HFFc6 (cell line): ENCODE data around the gene CCDC146. TPM values are rescaled to one million over a fixed set of nuclear protein-coding genes. Genes with fewer than 3 reads are reported as not detected.

ENCODE experiments used
- DNase-seq: peaks from one replicate; pipeline ENCODE4 v3.0.0-alpha.2; 2018
- H3K27ac Mint-ChIP-seq: 2 replicates; pipeline ENCODE4 v1.8.0; 2020; ENCODE audit warnings: mild to moderate bottlenecking, mixed read lengths
- H3K27me3 Mint-ChIP-seq: 2 replicates; pipeline ENCODE4 v1.8.0; 2021; ENCODE audit warnings: mild to moderate bottlenecking, moderate library complexity, mixed read lengths; ENCODE audit not compliant: insufficient read depth
- H3K36me3 Mint-ChIP-seq: 2 replicates; pipeline ENCODE4 v1.8.0; 2021; ENCODE audit warnings: low read depth, mixed read lengths
- H3K4me1 Mint-ChIP-seq: 2 replicates; pipeline ENCODE4 v1.8.0; 2020; ENCODE audit warnings: low read depth, mixed read lengths
- H3K4me3 Mint-ChIP-seq: 2 replicates; pipeline ENCODE4 v1.8.0; 2020; ENCODE audit warnings: mild to moderate bottlenecking, moderate library complexity, mixed read lengths
- H3K9me3 Mint-ChIP-seq: 2 replicates; pipeline ENCODE4 v1.8.0; 2020; ENCODE audit warnings: mild to moderate bottlenecking, mixed read lengths
- CTCF ChIP-seq: fragments of 200-600 bp; sonication (generic); IDR thresholded peaks from 2 replicates; pipeline ENCODE4 v1.5.0; 2021; ENCODE audit warnings: antibody characterized with exemption, mild to moderate bottlenecking
- total RNA-seq, 6 experiments: library from RNA; stranded (reverse); fragmentation: NEBNext Ultra II Directional; extraction: Animal tissue kit (Norgen Biotek cat#: 25700); gene quantifications; 2 replicates in 1 of 6; 3 replicates in 5 of 6; pipeline ENCODE4 v1.2.3, GENCODE V29; 2021

Gene CCDC146
- total RNA-seq, 6 experiments from 2014 or later, result 0.09 to 0.70 (median 0.57) TPM

- Mint-ChIP-seq H3K4me3 (no peak overlapping the region), H3K9me3 (no peaks in the 10 kb centered on the region), H3K36me3 (no peaks in the 10 kb centered on the region), H3K27ac (no peak overlapping the region), H3K4me1 (no peaks in the 10 kb centered on the region), H3K27me3 (peaks cover 8% of the 10 kb centered on the region; the same call in 1 of the 2 replicates)
- no peak for DNase-seq
- TF ChIP-seq CTCF, result no peak
Measured at GRCh38 chr7:77181734-77182133, 59.3 kb downstream of the CCDC146 start.

GRCh38 chr7:77182261-77182660, 59.8 kb downstream of the CCDC146 start:
- Mint-ChIP-seq H3K9me3 (no peaks in the 10 kb centered on the region), H3K36me3 (no peaks in the 10 kb centered on the region), H3K27me3 (peaks cover 8% of the 10 kb centered on the region; the same call in 1 of the 2 replicates)

GRCh38 chr7:77184463-77184862, 62.0 kb downstream of the CCDC146 start:
- H3K36me3 Mint-ChIP-seq, result no peaks in the 10 kb centered on the region
- no peak overlapping the region for H3K4me3 Mint-ChIP-seq
- TF ChIP-seq CTCF, result no peak
- no peak overlapping the region for H3K27ac Mint-ChIP-seq
- no peaks in the 10 kb centered on the region for H3K4me1 Mint-ChIP-seq
- peaks cover 10% of the 10 kb centered on the region for H3K27me3 Mint-ChIP-seq
- no peaks in the 10 kb centered on the region for H3K9me3 Mint-ChIP-seq
- DNase-seq, result no peak

More at GRCh38 chr7:77182261-77182660, 59.8 kb downstream of the CCDC146 start:
- H3K27ac Mint-ChIP-seq, result no peak overlapping the region
- H3K4me3 Mint-ChIP-seq, result no peak overlapping the region
- no peak for DNase-seq
- H3K4me1 Mint-ChIP-seq, result no peaks in the 10 kb centered on the region
- no peak for TF ChIP-seq CTCF

- Mint-ChIP-seq H3K36me3 (no peaks in the 10 kb centered on the region), H3K9me3 (no peaks in the 10 kb centered on the region), H3K27me3 (peaks cover 10% of the 10 kb centered on the region), H3K4me1 (no peaks in the 10 kb centered on the region), H3K27ac (no peak overlapping the region), H3K4me3 (no peak overlapping the region)
- DNase-seq, result no peak
- TF ChIP-seq CTCF, result no peak
Measured at GRCh38 chr7:77184990-77185389, 62.6 kb downstream of the CCDC146 start.

- no peak for TF ChIP-seq CTCF
- Mint-ChIP-seq H3K27ac (no peak overlapping the region), H3K9me3 (no peaks in the 10 kb centered on the region), H3K27me3 (peaks cover 10% of the 10 kb centered on the region), H3K4me1 (no peaks in the 10 kb centered on the region), H3K4me3 (no peak overlapping the region), H3K36me3 (no peaks in the 10 kb centered on the region)
- no peak for DNase-seq
Measured at GRCh38 chr7:77185866-77186265, 63.5 kb downstream of the CCDC146 start.
